Activated B cell treated with CpG ODN at 0.5 μM for 24 hours (primary cell): Measurements from ENCODE around the gene LBHD2. TPM values are rescaled to one million over a fixed set of nuclear protein-coding genes. Genes with fewer than 3 reads are reported as not detected.

ENCODE experiments used
- ATAC-seq: fragments of 200-7000 bp; cut with Tn5 transposase; one replicate; pipeline ENCODE4 v1.10.0; 2021; ENCODE audit warnings: low read depth, mild to moderate bottlenecking, moderate library complexity
- CTCF ChIA-PET: fragments of 350-600 bp; sonication (Branson Sonifier 250); formaldehyde crosslinking; loops from one replicate; lab custom pipeline; 2021; ENCODE audit warnings: antibody characterized with exemption; lab: Charles Lee
- POLR2A ChIA-PET: fragments of 350-600 bp; sonication (Branson Sonifier 250); formaldehyde crosslinking; loops from one replicate; lab custom pipeline; 2021; ENCODE audit warnings: antibody characterized with exemption; lab: Charles Lee
- DNase-seq: peaks from one replicate; pipeline ENCODE4 v3.0.0; 2022
- H3K27ac Mint-ChIP-seq: one replicate; pipeline ENCODE4 v1.8.0; 2020; ENCODE audit warnings: mixed read lengths
- H3K27me3 Mint-ChIP-seq: one replicate; pipeline ENCODE4 v1.8.0; 2021; ENCODE audit warnings: mixed read lengths
- H3K36me3 Mint-ChIP-seq: one replicate; pipeline ENCODE4 v1.8.0; 2021; ENCODE audit warnings: low read depth, mixed read lengths
- H3K4me1 Mint-ChIP-seq: one replicate; pipeline ENCODE4 v1.8.0; 2021; ENCODE audit warnings: mixed read lengths
- H3K4me3 Mint-ChIP-seq: one replicate; pipeline ENCODE4 v1.8.0; 2020; ENCODE audit warnings: mild to moderate bottlenecking, mixed read lengths
- H3K9me3 Mint-ChIP-seq: one replicate; pipeline ENCODE4 v1.8.0; 2020; ENCODE audit warnings: mixed read lengths
- intact Hi-C: fragments of 100-400 bp; cut with micrococcal nuclease; formaldehyde crosslinking; loops from one replicate; pipeline ENCODE4 v1.15.1; 2024
- total RNA-seq: library from RNA; stranded (reverse); gene quantifications from 2 replicates; pipeline ENCODE4 v1.2.3, GENCODE V29; 2022
- TF ChIP-seq, protein P1 (sequence below): fragments of 200-600 bp; IDR thresholded peaks from one replicate; pipeline ENCODE4 v1.8.0; 2022; ENCODE audit warnings: antibody characterized with exemption, mild to moderate bottlenecking

LBHD2 gene
- total RNA-seq, 1 donor from 2014 or later = not detected

DNA sequence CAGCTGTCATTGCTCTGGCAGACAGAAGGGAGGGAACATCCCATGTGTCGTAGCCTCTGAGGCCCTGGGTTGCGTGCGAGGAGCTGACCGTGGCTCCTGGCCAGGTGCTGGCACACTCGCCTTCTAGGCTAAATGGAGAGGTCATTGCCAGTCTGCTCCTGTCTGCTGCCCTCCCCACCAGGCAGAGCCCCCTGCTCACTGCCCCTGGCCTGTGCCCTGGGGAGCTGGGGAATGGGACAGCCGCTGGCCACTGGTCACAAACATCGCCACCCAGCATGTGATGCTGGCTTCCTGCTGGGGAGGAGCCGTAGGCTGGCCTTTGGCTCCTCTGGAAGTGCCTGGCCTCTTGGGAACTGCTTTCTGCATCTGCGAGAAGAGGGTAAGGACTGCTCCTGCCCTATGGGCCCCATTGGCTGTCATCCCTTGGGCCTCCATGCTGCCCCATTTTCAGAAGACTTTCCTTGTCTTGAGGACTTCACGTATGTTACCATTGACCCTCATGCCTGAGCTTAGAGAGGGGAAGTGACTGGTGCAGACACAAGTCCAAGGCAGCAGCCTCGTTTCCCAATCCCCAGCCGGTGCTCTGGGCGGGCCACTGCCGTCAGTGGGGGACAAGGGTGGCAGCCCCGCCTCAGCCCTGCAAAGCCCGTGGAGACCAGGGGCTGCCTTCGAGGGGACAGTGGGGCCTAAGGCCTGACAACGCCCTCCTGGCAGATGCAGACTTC is 37.3 kb downstream of the LBHD2 start:
- peaks cover 24% of the 10 kb centered on the region for H3K27me3 Mint-ChIP-seq

DNA sequence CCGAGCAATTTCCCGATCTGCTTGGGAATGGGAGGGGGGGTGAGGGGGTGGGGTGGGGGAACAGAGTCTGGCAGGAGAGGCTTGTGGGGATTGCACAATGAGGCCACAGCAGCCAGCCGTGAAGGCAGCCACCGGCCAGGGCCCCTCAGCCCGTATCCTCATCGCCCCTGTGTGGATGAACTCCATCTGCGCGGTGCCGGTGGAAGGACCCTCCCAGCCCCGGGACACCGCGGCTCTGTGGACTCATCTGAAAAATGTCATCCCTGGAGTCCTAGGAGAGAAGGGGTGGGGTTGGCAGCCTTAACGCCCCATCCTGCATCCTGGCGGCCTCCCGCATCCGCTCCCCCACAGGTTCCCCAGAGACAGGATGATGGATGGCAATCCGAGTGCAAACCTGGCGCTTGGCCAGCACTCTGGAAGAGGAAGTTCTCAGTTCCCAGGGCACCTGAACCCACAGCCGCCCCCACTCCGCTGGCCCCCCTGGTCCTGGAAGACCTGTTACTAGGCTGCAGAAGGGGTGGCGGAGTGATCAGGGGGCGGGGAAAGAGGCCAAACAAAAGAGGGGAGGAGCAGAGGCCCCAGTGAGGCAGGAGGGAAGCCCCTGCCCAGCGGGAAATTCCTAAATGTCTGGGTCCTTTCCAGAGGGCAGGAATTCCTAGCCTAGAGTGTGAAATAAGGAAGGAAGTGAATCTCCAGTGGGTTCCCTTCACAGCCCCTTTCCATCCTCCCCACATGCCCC is 38.0 kb downstream of the LBHD2 start:
- TF ChIP-seq, protein P1, sequence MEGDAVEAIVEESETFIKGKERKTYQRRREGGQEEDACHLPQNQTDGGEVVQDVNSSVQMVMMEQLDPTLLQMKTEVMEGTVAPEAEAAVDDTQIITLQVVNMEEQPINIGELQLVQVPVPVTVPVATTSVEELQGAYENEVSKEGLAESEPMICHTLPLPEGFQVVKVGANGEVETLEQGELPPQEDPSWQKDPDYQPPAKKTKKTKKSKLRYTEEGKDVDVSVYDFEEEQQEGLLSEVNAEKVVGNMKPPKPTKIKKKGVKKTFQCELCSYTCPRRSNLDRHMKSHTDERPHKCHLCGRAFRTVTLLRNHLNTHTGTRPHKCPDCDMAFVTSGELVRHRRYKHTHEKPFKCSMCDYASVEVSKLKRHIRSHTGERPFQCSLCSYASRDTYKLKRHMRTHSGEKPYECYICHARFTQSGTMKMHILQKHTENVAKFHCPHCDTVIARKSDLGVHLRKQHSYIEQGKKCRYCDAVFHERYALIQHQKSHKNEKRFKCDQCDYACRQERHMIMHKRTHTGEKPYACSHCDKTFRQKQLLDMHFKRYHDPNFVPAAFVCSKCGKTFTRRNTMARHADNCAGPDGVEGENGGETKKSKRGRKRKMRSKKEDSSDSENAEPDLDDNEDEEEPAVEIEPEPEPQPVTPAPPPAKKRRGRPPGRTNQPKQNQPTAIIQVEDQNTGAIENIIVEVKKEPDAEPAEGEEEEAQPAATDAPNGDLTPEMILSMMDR = no peak
- CTCF ChIA-PET = no interaction called here
- peaks cover 14% of the 10 kb centered on the region for H3K4me1 Mint-ChIP-seq
- H3K27me3 Mint-ChIP-seq = peaks cover 24% of the 10 kb centered on the region
- ATAC-seq (peak; percentile 32), DNase-seq (no peak)
- H3K4me3 Mint-ChIP-seq = peak overlapping the region; percentile 2
- intact Hi-C loops = loop anchor here (2.0 kb wide), 1 partner anchor 17 kb away; no protein-coding TSS in a partner anchor
- H3K9me3 Mint-ChIP-seq = no peaks in the 10 kb centered on the region
- no peak overlapping the region for H3K27ac Mint-ChIP-seq
- H3K36me3 Mint-ChIP-seq = no peaks in the 10 kb centered on the region
- POLR2A ChIA-PET = no interaction called here

More for the DNA sequence above, 37.3 kb downstream of the LBHD2 start:
- TF ChIP-seq, protein P1 = no peak
- DNase-seq = no peak
- Mint-ChIP-seq H3K4me1 (peaks cover 14% of the 10 kb centered on the region), H3K27ac (no peak overlapping the region), H3K9me3 (no peaks in the 10 kb centered on the region), H3K36me3 (no peaks in the 10 kb centered on the region), H3K4me3 (no peak overlapping the region)
- CTCF ChIA-PET = no interaction called here
- intact Hi-C loops = no loop called here
- no peak for ATAC-seq
- POLR2A ChIA-PET = no interaction called here

DNA sequence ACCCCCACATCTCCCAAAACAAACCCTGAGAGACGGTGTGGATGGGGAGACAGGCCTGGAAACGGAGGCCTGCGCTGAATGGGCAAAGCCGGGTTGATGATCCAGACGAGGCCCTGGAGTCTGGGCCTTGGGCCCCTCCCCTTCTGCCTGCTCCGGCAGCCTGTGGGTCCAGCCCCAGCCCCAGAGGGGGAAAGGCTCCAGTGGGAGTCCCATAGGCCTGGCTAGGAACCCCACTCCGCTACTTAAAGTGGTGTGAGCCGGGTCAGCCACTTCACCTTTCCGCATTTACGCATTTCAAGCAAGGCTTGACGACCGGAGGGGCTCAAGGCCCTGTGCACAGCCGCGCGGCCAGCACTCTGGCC is 38.6 kb downstream of the LBHD2 start:
- Mint-ChIP-seq H3K27ac (no peak overlapping the region), H3K4me1 (peaks cover 14% of the 10 kb centered on the region), H3K9me3 (no peaks in the 10 kb centered on the region), H3K36me3 (no peaks in the 10 kb centered on the region), H3K27me3 (peaks cover 24% of the 10 kb centered on the region), H3K4me3 (no peak overlapping the region)
- peak; percentile 12 for ATAC-seq
- TF ChIP-seq, protein P1 = no peak
- no peak for DNase-seq
- ChIA-PET POLR2A (no interaction called here), CTCF (no interaction called here)
- intact Hi-C loops = loop anchor here (2.0 kb wide), 1 partner anchor 18 kb away; no protein-coding TSS in a partner anchor

DNA sequence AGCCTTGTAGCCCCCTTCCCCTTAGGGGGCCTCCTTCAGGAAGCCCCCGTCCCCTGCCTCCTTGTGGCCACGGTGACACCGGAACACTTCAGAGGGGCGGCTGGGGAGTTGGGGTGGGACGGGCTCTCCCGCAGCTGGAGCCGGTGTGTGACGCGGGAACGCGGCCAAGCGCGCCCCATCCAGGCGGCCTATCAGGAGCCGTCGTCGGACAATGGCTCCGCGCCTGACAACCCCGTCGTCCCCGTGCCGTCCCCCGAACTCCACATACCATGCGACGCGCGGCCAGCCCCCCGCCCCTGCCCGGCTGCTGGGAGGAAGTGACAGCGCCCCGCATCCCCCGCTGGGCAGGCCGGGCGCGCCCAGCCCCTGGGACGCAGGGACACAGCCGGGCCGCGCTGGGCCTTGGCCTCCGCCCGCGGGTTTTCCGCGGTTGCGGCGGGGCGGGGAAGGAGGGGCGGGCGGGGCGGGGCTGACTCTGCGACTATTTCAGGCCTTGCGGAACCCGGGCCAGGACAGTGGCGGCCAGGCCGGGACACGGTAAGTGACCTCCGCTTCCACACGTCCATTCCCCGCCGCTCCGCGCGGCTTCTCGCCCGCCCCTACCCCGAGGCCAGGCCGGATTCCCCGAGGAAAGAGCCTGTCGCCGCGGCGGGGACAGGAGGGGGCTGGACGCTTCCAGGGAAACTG is 39.1 kb downstream of the LBHD2 start, which contains the start of gene TNFAIP2:
Gene TNFAIP2, plus strand, starts transcription at position 515 of the 687 bp plus-strand sequence. CDS start 2,997 bp downstream, outside the sequence.
- Mint-ChIP-seq H3K27me3 (peaks cover 24% of the 10 kb centered on the region), H3K4me3 (peak within 1 kb of the TSS; percentile 44), H3K4me1 (peaks cover 14% of the 10 kb centered on the region), H3K36me3 (no peaks in the 10 kb centered on the region), H3K27ac (no peak within 1 kb of the TSS), H3K9me3 (no peaks in the 10 kb centered on the region)
- intact Hi-C loops = loop anchor here (2.0 kb wide), 1 partner anchor 18 kb away; no protein-coding TSS in a partner anchor
- ATAC-seq = peak; percentile 51
- TF ChIP-seq, protein P1 = no peak
- POLR2A ChIA-PET = no interaction called here
- CTCF ChIA-PET = no interaction called here
- no peak for DNase-seq
